Glutamatergic neuron (in vitro differentiated cells): ENCODE measurements around the gene GDF7. TPM values are rescaled to one million over a fixed set of nuclear protein-coding genes. Genes with fewer than 3 reads are reported as not detected.

ENCODE experiments used
- DNase-seq: peaks from one replicate; pipeline ENCODE4 v3.0.0; 2022
- H3K27ac Mint-ChIP-seq: one replicate; pipeline ENCODE4 v1.8.0; 2020; ENCODE audit warnings: mild to moderate bottlenecking, mixed read lengths, inconsistent platforms; ENCODE audit not compliant: unreplicated experiment
- H3K27me3 Mint-ChIP-seq: one replicate; pipeline ENCODE4 v1.8.0; 2020; ENCODE audit warnings: mild to moderate bottlenecking, moderate library complexity, mixed read lengths, inconsistent platforms; ENCODE audit not compliant: unreplicated experiment
- H3K36me3 Mint-ChIP-seq: one replicate; pipeline ENCODE4 v1.8.0; 2020; ENCODE audit warnings: mild to moderate bottlenecking, mixed read lengths, inconsistent platforms; ENCODE audit not compliant: unreplicated experiment
- H3K4me1 Mint-ChIP-seq: one replicate; pipeline ENCODE4 v1.8.0; 2020; ENCODE audit warnings: mild to moderate bottlenecking, low read depth, mixed read lengths, inconsistent platforms; ENCODE audit not compliant: unreplicated experiment
- H3K4me3 Mint-ChIP-seq: one replicate; pipeline ENCODE4 v1.8.0; 2020; ENCODE audit warnings: mild to moderate bottlenecking, mixed read lengths, inconsistent platforms; ENCODE audit not compliant: unreplicated experiment
- H3K9me3 Mint-ChIP-seq: one replicate; pipeline ENCODE4 v1.8.0; 2020; ENCODE audit warnings: mild to moderate bottlenecking, moderate library complexity, mixed read lengths, inconsistent platforms; ENCODE audit not compliant: unreplicated experiment
- total RNA-seq: library from RNA; stranded (reverse); fragmentation: NEBNext Ultra II Directional; extraction: Animal tissue kit (Norgen Biotek cat#: 25700); gene quantifications from one replicate; pipeline ENCODE4 v1.2.1, GENCODE V29; 2021; ENCODE audit not compliant: unreplicated experiment
- TF ChIP-seq, protein P1 (sequence below): fragments of 200-600 bp; sonication (generic); IDR thresholded peaks from one replicate; pipeline ENCODE4 v1.5.0; 2021; ENCODE audit not compliant: partially characterized antibody, unreplicated experiment

Gene GDF7
- total RNA-seq, 1 donor from 2014 or later = not detected

DNA sequence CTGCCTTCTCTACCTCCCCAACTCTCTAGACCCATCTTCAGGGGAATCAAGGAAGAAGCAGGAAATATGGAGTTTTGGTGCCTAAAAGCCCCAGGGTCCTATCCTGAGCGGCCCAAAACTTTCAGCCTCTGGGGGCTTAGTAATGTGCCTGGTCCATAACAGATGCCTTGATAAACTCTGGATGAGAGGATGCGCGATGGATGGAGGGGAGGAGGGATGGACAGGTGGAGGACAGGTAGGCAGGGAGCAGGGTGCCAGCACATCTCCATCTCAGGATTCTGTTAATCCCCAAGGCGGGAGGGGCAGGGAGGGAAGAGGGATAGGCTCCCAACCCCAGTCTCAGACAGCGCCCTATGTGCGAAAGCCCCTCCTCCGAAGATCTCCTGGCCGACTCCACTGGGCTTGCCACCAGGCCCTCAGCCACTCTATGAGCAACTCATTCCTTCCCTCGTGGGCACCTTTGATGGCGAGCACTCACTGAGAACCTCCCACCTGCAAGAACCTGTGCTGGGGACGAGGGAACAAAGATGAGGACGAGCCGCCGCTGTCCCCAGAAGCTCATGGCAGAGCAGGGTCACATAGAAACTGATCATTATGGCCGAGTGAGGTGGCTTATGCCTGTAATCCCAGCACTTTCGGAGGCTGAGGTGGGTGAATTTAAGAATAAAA is 39.1 kb upstream of the GDF7 start:
- Mint-ChIP-seq H3K4me3 (no peak overlapping the region), H3K9me3 (peaks cover 8% of the 10 kb centered on the region), H3K4me1 (peaks cover 31% of the 10 kb centered on the region), H3K36me3 (no peaks in the 10 kb centered on the region), H3K27me3 (peaks cover 13% of the 10 kb centered on the region), H3K27ac (no peak overlapping the region)
- DNase-seq = peak; percentile 2
- TF ChIP-seq, protein P1, sequence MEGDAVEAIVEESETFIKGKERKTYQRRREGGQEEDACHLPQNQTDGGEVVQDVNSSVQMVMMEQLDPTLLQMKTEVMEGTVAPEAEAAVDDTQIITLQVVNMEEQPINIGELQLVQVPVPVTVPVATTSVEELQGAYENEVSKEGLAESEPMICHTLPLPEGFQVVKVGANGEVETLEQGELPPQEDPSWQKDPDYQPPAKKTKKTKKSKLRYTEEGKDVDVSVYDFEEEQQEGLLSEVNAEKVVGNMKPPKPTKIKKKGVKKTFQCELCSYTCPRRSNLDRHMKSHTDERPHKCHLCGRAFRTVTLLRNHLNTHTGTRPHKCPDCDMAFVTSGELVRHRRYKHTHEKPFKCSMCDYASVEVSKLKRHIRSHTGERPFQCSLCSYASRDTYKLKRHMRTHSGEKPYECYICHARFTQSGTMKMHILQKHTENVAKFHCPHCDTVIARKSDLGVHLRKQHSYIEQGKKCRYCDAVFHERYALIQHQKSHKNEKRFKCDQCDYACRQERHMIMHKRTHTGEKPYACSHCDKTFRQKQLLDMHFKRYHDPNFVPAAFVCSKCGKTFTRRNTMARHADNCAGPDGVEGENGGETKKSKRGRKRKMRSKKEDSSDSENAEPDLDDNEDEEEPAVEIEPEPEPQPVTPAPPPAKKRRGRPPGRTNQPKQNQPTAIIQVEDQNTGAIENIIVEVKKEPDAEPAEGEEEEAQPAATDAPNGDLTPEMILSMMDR = no peak

- H3K36me3 Mint-ChIP-seq = no peaks in the 10 kb centered on the region
- H3K27ac Mint-ChIP-seq = no peak overlapping the region
- TF ChIP-seq, protein P1 = no peak
- H3K4me3 Mint-ChIP-seq = no peak overlapping the region
- H3K27me3 Mint-ChIP-seq = peaks cover 11% of the 10 kb centered on the region
- peaks cover 28% of the 10 kb centered on the region for H3K4me1 Mint-ChIP-seq
- H3K9me3 Mint-ChIP-seq = peaks cover 7% of the 10 kb centered on the region
- DNase-seq = no peak
Measured at GRCh38 chr2:20629181-20629580, 37.8 kb upstream of the GDF7 start.

GRCh38 chr2:20629581-20630171 is 37.3 kb upstream of the GDF7 start:
- DNase-seq = peak; percentile 42
- Mint-ChIP-seq H3K4me3 (no peak overlapping the region), H3K9me3 (peaks cover 7% of the 10 kb centered on the region), H3K4me1 (peaks cover 27% of the 10 kb centered on the region), H3K36me3 (no peaks in the 10 kb centered on the region), H3K27me3 (peaks cover 11% of the 10 kb centered on the region), H3K27ac (peak overlapping the region; percentile 52)
- TF ChIP-seq, protein P1 = no peak

DNA sequence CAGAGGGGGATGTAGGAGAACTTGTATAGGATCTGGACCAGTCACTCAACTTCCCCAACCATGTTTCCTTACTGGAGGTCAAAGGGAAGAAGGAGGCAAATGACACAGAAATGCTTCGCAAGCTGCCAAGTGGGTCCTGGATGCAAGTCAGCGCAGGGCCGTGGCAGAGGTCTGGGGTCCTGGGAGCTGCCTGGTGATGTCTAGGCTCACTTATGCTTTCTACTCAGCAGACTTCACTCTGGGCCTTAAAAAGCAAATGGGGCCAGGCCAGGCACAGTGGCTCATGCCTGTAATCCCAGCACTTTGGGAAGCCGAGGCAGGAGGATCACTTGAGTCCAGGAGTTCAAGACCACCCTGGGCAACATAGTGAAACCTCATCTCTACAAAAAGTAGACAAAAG is 36.0 kb upstream of the GDF7 start:
- Mint-ChIP-seq H3K4me3 (no peak overlapping the region), H3K36me3 (no peaks in the 10 kb centered on the region), H3K9me3 (peaks cover 9% of the 10 kb centered on the region), H3K27ac (no peak overlapping the region), H3K27me3 (peaks cover 9% of the 10 kb centered on the region), H3K4me1 (peaks cover 32% of the 10 kb centered on the region)
- TF ChIP-seq, protein P1 = no peak
- no peak for DNase-seq

- no peak for DNase-seq
- Mint-ChIP-seq H3K4me3 (no peak overlapping the region), H3K9me3 (peaks cover 9% of the 10 kb centered on the region), H3K36me3 (no peaks in the 10 kb centered on the region), H3K27ac (no peak overlapping the region), H3K4me1 (peaks cover 28% of the 10 kb centered on the region), H3K27me3 (peaks cover 3% of the 10 kb centered on the region)
- TF ChIP-seq, protein P1 = no peak
Measured at GRCh38 chr2:20631617-20632307, 35.2 kb upstream of the GDF7 start.
